Endothelial cell (in vitro differentiated cells): Measurements from ENCODE around the gene PADI6. TPM values are rescaled to one million over a fixed set of nuclear protein-coding genes. Genes with fewer than 3 reads are reported as not detected.

Experiments
- DNase-seq: peaks from one replicate; pipeline ENCODE4 v3.0.0; 2021; ENCODE audit warnings: low spot score
- H3K27ac Mint-ChIP-seq: one replicate; pipeline ENCODE4 v1.8.0; 2021; ENCODE audit warnings: mixed read lengths, inconsistent platforms; ENCODE audit not compliant: unreplicated experiment
- H3K27me3 Mint-ChIP-seq: one replicate; pipeline ENCODE4 v1.8.0; 2021; ENCODE audit warnings: mild to moderate bottlenecking, moderate library complexity, mixed read lengths, inconsistent platforms; ENCODE audit not compliant: unreplicated experiment
- H3K36me3 Mint-ChIP-seq: one replicate; pipeline ENCODE4 v1.8.0; 2021; ENCODE audit warnings: mild to moderate bottlenecking, low read depth, mixed read lengths, inconsistent platforms; ENCODE audit not compliant: unreplicated experiment
- H3K4me1 Mint-ChIP-seq: one replicate; pipeline ENCODE4 v1.8.0; 2021; ENCODE audit warnings: mild to moderate bottlenecking, mixed read lengths, inconsistent platforms; ENCODE audit not compliant: unreplicated experiment
- H3K4me3 Mint-ChIP-seq: one replicate; pipeline ENCODE4 v1.8.0; 2021; ENCODE audit warnings: mild to moderate bottlenecking, mixed read lengths, inconsistent platforms; ENCODE audit not compliant: unreplicated experiment
- H3K9me3 Mint-ChIP-seq: one replicate; pipeline ENCODE4 v1.8.0; 2021; ENCODE audit warnings: mixed read lengths, inconsistent platforms; ENCODE audit not compliant: unreplicated experiment
- CTCF ChIP-seq: fragments of 200-600 bp; sonication (generic); IDR thresholded peaks from one replicate; pipeline ENCODE4 v1.5.0; 2021; ENCODE audit warnings: antibody characterized with exemption; ENCODE audit not compliant: unreplicated experiment
- total RNA-seq: library from RNA; stranded (reverse); fragmentation: NEBNext Ultra II Directional; extraction: Animal tissue kit (Norgen Biotek cat#: 25700); gene quantifications from one replicate; pipeline ENCODE4 v1.2.1, GENCODE V29; 2021; ENCODE audit not compliant: unreplicated experiment

Gene PADI6
- total RNA-seq, 1 donor from 2014 or later, result not detected

- no peak for DNase-seq
- no peak for TF ChIP-seq CTCF
- H3K27ac Mint-ChIP-seq, result no peak overlapping the region
- H3K4me1 Mint-ChIP-seq, result no peaks in the 10 kb centered on the region
- no peaks in the 10 kb centered on the region for H3K36me3 Mint-ChIP-seq
- H3K4me3 Mint-ChIP-seq, result no peak overlapping the region
- H3K27me3 Mint-ChIP-seq, result peaks cover 5% of the 10 kb centered on the region
- H3K9me3 Mint-ChIP-seq, result no peaks in the 10 kb centered on the region
Observed at GRCh38 chr1:17361687-17362086, 10.3 kb upstream of the PADI6 start.

GRCh38 chr1:17363351-17363750 is 8.6 kb upstream of the PADI6 start:
- DNase-seq, result no peak
- no peaks in the 10 kb centered on the region for H3K9me3 Mint-ChIP-seq
- H3K27me3 Mint-ChIP-seq, result peaks cover 5% of the 10 kb centered on the region
- no peak for TF ChIP-seq CTCF
- H3K27ac Mint-ChIP-seq, result no peak overlapping the region
- no peak overlapping the region for H3K4me3 Mint-ChIP-seq
- no peaks in the 10 kb centered on the region for H3K4me1 Mint-ChIP-seq
- no peaks in the 10 kb centered on the region for H3K36me3 Mint-ChIP-seq

GRCh38 chr1:17363771-17364170 is 8.2 kb upstream of the PADI6 start:
- no peaks in the 10 kb centered on the region for H3K36me3 Mint-ChIP-seq
- no peak for DNase-seq
- TF ChIP-seq CTCF, result no peak
- H3K27me3 Mint-ChIP-seq, result peaks cover 4% of the 10 kb centered on the region
- no peak overlapping the region for H3K27ac Mint-ChIP-seq
- no peaks in the 10 kb centered on the region for H3K4me1 Mint-ChIP-seq
- no peak overlapping the region for H3K4me3 Mint-ChIP-seq
- no peaks in the 10 kb centered on the region for H3K9me3 Mint-ChIP-seq

- Mint-ChIP-seq H3K4me1 (no peaks in the 10 kb centered on the region), H3K4me3 (no peak overlapping the region), H3K27ac (no peak overlapping the region), H3K27me3 (peaks cover 3% of the 10 kb centered on the region), H3K36me3 (no peaks in the 10 kb centered on the region), H3K9me3 (no peaks in the 10 kb centered on the region)
- DNase-seq, result no peak
- TF ChIP-seq CTCF, result no peak
Observed at GRCh38 chr1:17365293-17365692, 6.7 kb upstream of the PADI6 start.

GRCh38 chr1:17369466-17369865 is 2.5 kb upstream of the PADI6 start:
- Mint-ChIP-seq H3K27ac (no peak overlapping the region), H3K36me3 (no peaks in the 10 kb centered on the region), H3K27me3 (no peaks in the 10 kb centered on the region), H3K9me3 (no peaks in the 10 kb centered on the region), H3K4me3 (no peak overlapping the region), H3K4me1 (no peaks in the 10 kb centered on the region)
- DNase-seq, result no peak
- no peak for TF ChIP-seq CTCF
